Activated CD4-positive, alpha-beta T cell treated with anti-CD3 and anti-CD28 coated beads for 1 hour (primary cell): ENCODE results near the gene C11orf71.

Source experiments
- DNase-seq: peaks from one replicate; pipeline ENCODE4 v3.0.0-alpha.2; 2020

C11orf71 gene, protein sequence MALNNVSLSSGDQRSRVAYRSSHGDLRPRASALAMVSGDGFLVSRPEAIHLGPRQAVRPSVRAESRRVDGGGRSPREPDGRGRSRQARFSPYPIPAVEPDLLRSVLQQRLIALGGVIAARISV

DNA sequence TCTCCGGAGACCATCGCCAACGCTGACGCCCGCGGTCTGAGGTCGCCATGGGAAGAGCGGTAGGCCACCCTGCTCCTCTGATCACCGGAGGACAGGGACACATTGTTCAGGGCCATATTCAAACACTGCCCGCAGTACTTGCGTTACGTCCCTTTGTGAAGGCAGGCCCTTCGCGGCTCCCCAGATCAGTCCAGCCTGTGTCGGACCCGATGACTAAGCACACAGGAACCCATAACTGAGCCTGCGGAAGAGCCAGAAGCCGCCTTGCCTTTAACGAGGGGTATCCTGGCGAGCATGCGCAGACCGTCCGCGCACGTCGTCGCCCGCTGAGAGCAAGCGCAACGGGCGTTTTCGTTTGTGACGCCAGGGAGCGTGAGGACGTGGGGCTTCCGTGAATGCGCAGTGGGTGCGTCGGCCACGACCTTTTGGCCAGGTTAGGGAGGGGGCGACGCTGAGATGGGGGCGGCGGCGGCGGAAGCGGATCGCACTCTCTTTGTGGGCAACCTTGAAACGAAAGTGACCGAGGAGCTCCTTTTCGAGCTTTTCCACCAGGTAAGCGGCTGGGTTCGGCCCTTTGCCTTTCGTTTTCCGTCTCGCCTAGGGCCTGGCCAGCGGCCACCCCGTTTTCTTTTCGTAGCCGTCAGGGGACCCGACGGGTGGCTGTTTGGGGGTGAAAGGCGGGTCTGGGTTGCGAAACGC lies at the start of gene C11orf71, which contains the start of gene RBM7:
Gene C11orf71, minus strand, starts transcription at position 296 of the 699 bp plus-strand sequence. Its CDS starts 180 bp downstream, at position 116.
Gene RBM7, plus strand, starts transcription at position 451 of the 699 bp plus-strand sequence. Its CDS starts 6 bp downstream, at position 457.
- peak; percentile 97 for DNase-seq

DNA sequence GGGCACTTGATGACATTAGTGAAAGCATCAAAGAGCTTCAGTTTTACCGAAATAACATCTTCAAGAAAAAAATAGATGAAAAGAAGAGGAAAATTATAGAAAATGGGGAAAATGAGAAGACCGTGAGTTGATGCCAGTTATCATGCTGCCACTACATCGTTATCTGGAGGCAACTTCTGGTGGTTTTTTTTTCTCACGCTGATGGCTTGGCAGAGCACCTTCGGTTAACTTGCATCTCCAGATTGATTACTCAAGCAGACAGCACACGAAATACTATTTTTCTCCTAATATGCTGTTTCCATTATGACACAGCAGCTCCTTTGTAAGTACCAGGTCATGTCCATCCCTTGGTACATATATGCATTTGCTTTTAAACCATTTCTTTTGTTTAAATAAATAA lies 49.5 kb upstream of the C11orf71 start:
- no peak for DNase-seq

DNA sequence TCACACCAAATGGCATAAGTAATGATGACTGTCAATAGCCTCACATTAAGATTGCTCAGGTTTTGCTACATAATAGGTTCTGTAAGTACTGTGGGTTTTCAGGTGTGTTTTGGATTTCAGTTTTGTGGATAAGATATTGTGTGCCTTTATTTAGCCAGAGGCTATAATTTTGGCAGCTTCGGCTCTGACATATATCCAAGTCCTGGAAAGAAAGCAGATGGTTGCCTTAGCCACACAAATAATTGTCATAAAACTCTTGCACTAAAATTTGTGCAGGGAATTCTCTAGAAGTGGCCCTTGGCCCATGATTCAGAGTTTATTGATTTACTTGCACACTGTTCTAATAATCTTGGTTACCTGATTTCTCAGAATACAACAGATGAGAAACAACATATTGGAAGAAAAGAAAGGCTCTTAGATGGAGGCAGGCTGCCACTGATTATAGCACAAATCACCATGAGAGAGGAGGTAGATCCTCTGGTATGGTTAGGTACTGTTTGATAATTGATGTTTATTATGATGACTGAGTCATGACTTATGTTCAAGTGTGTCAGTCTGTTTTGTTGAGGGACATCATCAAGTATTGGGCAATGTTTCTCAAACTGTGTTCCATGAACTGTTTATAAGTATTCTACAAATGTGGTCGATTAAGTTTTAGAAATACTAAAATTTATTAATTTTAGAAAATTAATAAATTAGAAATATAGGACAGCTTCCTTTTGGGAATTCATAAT lies 48.6 kb upstream of the C11orf71 start:
- no peak for DNase-seq

DNA sequence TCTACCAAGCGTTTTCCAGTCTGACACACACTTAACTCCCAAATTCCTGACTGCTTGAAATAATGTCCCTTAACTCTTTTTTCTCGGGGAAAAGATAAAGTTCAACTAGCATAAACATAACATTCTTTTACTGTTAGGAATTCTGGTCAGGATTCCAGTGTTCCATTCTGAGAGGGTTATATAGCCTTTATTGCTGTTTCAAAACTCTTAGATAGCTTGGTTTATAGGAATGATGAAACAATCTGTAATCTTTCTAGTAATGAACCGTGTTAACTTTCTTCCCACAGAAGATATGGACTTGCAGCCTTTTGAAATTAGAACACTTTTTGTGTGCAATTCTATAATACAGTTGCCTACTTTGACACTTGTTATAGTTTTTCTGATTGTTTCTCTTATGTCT lies 47.6 kb upstream of the C11orf71 start:
- DNase-seq = no peak

DNA sequence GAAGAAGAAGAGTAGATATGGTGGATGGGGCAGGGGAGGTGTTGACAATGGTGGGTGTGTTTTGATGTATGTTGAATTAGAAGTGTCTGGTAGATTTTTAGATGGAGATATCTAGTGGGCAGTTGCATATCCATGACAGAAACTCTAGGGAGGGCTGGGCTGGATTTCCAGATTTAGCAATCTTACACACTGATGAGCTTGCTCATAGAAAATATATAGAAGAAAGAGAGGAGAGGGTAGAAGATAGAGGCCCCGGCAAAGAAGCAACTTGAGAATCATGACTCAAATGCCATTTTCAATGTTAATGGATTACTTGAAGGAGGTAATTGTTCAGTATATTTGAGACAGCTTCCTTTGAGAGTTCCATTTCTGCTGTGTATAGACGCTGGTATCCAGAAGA lies 47.1 kb upstream of the C11orf71 start:
- DNase-seq = no peak

DNA sequence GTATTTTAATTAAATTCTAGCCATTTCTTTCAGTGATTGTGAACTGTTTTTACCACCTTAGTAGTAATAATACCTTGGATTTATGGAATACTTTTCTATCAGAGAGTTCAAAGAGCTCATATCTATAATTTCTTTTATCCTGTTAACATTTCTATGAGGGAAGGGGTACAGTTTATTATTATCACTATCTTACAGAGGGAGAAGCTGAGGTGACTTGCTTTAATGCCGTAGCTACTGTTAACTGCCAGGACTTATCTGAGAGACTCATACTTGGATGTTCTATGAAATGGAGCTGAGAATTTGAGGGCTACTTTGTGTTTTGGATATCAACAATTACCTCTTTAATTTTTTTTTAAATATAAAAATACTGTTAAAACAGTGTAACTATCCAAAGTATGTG lies 42.2 kb upstream of the C11orf71 start:
- no peak for DNase-seq

DNA sequence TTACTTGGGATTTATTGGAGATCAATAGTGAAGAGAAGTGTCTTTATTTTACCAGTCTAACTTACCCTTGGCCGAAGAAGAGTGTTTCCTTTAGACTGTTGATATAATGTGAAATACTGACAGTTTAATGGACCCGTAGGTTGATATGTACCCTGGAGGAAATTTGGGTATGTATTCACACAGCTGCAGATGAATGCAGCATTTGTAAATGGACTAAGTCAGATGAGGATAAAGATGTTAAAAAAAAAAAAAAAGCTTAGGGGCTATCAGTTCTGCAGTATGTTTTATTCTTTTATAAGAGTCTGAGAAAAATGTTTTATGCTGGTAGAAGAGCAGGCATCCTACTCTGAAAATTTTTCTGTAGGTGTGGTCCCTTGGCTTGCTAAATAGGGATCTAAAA lies 41.6 kb upstream of the C11orf71 start:
- no peak for DNase-seq

DNA sequence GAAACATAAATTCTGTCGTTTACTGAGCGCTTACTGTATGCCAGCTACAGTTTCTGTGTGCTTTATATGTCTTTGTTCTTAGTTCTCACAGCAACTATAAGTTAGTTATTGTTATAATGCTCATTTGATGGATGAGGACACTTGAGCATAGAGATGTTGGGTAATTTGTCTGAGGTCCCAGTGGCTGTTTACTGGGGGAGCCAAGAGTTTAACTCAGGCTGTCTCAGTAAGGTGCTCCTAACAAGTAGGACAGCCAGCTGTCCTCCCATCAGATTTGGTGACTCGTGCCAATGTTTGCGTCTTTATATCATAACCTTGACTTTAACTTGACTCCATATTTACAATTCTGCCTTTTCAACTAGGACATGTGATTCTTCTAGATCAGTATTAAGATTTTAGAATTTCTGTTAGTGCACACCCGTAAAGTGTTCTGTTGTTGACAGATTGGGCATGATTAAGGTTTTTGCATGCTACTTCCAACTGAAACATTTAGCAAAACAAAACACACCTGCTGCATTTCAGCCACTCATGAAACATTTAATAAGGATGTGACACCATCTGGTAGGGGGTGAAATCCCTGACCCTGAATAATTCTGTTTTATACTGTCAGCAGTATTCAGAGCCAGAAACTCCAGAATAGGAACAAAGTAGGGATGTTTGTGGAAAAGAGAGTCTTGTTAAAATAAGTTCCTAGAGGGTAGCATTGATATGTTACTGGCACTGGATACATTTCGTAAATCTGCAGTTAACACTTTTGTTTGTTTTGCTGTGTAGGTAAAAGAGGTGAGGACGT lies 40.9 kb upstream of the C11orf71 start:
- DNase-seq = no peak

DNA sequence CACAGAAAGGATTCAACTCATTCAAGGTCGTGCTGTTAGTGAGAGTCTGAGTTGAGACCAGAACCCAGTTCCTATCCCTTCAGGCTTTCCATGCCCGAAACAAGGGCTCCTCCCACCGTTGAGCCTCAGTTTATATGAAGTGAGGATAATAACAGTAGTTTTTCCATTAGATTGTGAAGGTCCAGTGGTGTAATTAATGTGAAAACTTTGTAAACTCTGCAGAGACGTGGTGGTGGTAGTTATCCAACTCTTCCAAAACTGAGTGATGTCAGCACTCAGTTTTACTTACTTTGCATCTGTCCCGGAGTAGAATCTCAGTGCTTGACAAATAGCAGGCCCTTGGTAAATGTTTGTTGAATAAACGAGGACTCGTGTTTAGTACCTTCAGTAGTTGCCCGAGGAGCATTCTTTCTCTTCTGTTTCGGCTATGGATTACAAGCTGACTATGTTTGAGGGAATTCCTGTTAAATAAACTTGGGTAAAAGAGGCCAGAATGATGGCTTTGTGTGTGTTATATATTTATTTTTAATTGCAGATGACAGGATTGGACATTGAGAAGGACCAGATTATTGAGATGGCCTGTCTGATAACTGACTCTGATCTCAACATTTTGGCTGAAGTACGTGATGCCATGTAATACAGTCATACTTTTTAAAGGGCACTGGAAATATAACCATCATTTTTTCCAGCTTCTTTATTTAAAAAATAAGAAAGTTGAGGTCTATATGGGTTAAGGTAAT lies 40.0 kb upstream of the C11orf71 start:
- no peak for DNase-seq

DNA sequence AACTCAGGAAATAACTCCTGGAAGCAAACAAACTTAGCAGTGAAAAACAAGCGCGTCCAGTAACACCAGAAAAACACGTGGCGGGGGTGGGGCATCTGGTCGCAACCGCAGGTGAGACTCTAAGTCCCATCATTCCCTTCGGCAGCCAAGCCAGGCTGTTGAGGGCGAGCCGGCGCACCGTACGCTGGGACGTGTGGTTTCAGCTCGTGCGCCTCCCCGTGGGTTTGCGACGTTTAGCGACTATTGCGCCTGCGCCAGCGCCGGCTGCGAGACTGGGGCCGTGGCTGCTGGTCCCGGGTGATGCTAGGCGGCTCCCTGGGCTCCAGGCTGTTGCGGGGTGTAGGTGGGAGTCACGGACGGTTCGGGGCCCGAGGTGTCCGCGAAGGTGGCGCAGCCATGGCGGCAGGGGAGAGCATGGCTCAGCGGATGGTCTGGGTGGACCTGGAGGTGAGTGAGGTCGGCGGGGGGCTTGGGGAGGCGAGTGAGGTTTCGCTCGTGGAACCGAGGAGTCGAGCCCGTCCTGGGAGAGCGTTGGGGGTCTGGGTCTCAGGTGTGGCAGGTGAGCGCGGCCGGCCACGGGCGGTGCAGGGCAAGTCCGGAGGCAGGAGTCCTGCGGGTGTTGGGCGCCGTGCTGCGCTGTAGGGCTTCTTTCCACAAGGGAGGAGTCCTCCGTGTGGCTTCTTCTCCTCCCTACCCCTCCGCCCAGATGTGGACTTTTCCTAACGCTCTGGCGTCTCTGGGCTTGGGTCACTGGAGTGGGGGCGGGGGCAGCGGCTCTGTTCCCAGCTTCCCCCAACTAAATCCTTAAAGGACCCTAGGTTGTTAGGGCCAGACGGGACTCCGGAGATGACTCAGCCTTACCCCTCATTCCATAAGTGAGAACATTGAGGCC lies 39.2 kb upstream of the C11orf71 start, which contains the start of gene REXO2:
Gene REXO2, plus strand, starts transcription at position 239 of the 892 bp plus-strand sequence. Its CDS starts 62 bp downstream, at position 301.
- DNase-seq = peak; percentile 90

DNA sequence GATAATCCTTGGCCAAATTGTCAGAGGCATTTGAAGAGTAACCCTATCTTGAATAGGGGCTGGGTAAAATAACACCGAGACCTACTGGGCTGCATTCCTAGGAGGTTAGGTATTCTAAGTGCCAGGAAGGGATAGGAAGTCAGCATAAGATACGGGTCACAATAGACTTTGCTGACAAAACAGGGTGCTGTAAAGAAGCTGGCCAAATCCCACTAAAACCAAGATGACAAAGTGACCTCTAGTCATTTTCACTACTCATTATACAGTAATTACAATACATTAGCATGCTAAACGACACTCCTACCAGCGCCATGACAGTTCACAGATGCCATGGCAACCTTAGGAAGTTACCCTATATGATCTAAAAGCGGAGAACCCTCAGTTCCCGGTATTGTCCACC lies 38.0 kb upstream of the C11orf71 start:
- DNase-seq = no peak

DNA sequence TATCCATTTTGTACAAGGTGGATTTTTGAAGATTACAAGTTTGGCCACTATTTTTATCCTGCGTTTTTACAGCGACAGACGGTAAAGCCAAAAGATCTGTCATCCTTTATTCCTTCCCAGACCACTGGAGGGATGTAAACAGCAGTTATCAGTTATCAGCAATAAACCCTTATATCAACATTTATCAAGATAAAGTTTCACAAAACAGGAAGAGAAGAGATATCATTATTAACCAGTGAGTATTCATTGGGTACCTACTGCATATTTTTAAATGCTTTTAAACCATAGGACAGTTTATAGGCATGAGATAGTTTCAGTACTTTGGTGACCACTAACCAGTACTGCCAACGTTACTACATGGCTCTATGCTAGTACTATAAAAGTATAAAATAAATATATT lies 33.1 kb upstream of the C11orf71 start:
- no peak for DNase-seq

DNA sequence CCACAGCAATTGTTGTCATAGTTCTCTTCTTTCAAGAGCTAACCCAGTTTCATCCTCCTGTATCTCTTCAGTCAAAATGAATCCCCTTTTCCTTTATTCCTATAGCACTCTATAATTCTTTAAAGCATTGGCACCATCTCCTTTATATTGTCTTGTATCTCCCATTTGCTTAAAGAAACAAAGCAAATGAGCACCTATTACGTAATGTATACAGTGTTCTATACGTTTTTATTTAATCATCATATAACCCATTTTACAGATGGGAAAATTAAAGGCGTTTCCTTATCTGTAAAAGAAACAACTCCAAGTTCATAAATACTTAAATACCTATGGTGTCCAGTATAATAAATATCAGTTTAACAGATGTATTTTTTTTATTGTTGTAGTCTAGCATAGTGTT lies 32.6 kb upstream of the C11orf71 start:
- DNase-seq = no peak

DNA sequence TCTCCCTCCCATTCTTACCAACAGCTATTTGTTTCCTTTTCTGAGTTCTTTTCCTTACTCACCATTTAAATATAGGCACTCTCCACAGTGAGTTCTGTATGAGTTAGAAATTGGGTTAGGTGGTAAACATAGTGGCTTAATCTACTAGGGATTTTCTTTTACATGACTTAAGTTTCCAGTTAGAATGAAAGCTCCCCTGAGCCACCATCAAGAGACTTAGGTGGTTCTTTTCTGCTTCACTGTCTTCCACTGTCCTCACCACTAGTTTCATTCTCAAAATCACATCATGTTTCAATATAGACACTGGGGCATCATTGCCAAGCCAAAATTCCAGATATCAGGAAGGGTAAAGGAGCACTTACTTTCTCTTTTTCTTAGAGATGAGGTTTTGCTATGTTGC lies 30.0 kb upstream of the C11orf71 start:
- no peak for DNase-seq

DNA sequence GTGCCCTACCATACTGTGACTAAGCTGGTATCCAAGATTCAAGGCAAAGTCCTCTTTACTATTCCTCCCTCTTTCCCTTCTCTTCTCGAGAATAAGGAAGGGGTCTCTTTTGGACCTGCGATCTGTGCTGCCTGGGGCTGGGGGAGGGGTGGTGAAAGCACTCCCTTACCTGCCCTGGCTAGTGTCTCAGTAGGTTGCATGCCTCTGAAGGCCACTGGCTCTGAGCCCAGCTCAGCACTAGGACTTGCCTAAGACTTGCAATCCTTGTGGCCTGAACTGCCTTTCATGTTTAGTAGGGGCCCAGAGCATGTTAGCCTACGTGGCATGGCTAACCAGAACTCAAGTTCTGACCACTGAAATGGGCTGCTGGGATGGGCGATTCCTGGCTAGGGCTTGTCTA lies 26.0 kb upstream of the C11orf71 start:
- no peak for DNase-seq

DNA sequence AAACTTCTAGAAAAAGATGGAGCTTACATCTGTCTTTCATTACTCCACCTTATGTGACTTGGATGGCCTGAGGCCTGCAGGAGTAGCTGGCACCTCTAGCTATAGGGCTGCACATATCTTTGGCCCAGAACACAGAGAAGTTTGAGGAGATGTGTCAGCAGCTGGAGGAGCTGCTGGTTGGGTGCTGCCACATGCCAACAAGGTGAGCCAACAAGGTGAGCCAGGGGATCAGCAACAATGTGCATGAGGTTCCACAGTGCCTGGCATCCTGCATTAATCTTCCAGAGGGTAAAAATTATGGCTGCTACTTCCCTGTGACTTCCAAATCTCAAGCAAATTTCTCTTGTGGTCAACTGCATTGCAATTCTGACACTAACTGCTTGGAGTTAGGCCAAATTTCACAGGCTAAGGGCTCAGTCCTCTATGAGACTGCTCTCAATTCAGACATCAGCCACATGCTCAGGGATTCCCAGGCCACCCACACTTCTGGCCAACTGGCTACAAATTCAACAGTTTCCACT lies 16.2 kb upstream of the C11orf71 start:
- DNase-seq = no peak

DNA sequence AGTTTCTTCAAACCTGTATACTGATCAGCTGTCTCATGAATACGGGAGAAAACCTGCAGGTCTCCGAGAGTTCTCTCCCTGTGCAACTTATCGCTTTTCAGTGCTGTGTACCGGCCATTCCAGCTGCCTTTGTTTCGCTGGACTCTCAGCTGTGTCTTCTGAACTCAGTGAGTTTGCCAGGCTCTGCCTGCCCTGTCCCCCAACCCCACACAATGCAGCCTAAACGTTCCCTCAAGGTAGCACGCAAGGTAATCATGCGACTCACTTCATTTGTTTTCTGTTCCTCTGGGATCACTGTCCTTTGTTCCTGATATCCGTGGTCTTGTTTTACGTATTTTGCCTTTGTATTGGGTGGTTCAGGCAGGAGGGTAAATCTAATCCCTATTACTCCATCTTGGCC lies 13.6 kb upstream of the C11orf71 start:
- DNase-seq = no peak

DNA sequence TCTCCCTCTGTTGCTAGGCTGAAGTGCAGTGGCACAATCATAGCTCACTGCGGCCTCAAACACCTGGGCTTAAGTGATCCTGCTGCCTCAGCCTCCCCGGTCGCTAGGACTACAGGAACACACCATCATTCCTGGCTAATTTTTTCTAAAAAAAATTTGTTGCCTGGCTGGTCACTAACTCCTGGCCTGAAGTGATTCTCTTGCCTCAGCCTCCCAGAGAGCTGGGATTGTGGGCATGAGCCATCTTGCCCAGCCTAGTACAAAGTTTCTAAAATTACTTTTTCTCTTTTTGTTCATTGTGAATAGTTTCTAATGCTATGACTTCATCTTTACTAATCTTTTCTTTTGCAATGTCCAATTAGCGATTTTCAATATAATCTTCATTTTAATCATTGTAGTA lies 12.6 kb upstream of the C11orf71 start:
- DNase-seq = no peak

DNA sequence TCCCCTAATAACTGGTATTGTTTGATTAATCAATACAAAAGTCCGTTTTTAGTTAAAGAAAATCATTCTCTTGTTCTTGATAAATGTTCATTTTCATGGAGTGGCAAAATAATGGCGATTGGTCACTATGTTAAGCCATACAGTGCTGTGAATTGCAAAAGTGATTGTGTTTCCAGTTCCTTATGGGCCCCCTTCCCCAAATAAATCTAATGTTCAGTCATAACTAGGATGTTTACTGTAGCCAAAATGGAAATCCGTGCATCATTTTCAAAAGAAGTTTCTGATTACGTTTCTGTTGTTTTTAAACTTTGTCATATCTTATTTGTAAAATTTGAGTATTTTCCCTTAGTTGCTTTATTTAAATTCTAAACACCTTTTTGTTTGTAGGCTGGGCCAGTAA lies 1.0 kb upstream of the C11orf71 start:
- DNase-seq = no peak

DNA sequence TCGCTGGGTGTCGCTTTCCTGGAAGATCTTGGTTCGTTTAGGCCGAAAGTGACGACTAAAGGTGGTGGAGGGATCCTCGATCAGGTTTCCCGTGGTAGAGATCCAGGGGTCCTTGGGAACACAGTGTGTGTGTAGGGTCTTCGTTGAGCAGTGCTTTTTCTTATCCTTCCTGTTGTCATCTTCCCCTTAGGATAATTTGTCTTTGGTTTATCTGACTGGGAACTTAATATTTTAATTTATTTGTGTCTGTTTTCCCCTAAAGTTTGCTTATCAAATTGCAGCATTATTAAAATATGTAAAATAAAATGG lies 558 bp upstream of the C11orf71 start:
- no peak for DNase-seq

DNA sequence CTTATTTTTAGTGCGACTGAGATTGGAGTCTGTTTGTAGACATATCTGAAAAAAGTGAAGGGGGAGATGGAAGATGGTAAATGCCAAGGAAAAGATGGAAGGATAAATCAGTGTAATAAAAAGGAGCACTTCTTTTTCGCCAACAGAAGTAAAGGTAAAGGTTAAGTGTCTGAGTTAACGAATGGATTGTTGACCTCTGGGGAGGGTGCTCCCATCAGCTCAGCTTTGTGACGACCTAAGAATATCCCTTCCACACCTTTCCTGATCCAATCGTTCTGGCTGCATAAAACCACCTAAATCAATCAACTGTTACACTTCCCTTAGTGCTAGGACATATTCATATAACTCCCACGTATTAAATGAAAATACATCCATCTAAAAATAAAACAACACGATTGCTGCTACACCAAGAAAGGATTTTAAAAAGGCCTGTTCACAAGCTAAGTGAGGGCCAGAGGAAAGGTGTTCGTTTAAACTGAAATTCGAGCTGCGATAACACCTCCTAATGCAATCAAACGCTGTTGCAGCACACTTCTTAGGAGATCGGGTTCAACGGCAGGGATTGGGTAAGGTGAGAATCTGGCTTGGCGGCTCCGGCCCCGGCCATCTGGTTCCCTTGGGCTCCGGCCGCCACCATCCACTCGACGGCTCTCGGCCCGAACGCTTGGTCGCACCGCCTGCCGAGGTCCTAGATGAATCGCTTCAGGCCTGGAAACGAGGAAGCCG lies 658 bp downstream of the C11orf71 start:
- DNase-seq = no peak
